GM19463 (cell line): ENCODE measurements around the gene IFITM5.

Experiments used
- ATAC-seq: cut with Tn5 transposase; IDR thresholded peaks from one replicate; pipeline ENCODE4 v1.9.1; 2021; ENCODE audit warnings: mild to moderate bottlenecking, moderate library complexity; ENCODE audit not compliant: unreplicated experiment

Gene IFITM5

GRCh38 chr11:285021-285893 is 14.1 kb downstream of the IFITM5 start:
- ATAC-seq, result no peak

- ATAC-seq, result no peak
Observed at GRCh38 chr11:284105-285020, 15.0 kb downstream of the IFITM5 start.

- no peak for ATAC-seq
Observed at GRCh38 chr11:283405-284104, 15.8 kb downstream of the IFITM5 start.

- ATAC-seq, result no peak
Observed at GRCh38 chr11:282630-283360, 16.5 kb downstream of the IFITM5 start.

- ATAC-seq, result no peak
Observed at GRCh38 chr11:282171-282570, 17.2 kb downstream of the IFITM5 start.

GRCh38 chr11:281486-282161 is 17.7 kb downstream of the IFITM5 start:
- no peak for ATAC-seq

- ATAC-seq, result no peak
Observed at GRCh38 chr11:280706-281485, 18.4 kb downstream of the IFITM5 start.

GRCh38 chr11:279966-280705 is 19.2 kb downstream of the IFITM5 start:
- ATAC-seq, result no peak

- no peak for ATAC-seq
Observed at GRCh38 chr11:279040-279965, 20.0 kb downstream of the IFITM5 start.

GRCh38 chr11:278001-278951 is 21.1 kb downstream of the IFITM5 start, which contains the start of gene NLRP6:
Gene NLRP6, plus strand, starts transcription at chr11:278407. Its CDS starts 163 bp downstream, at chr11:278570.
- ATAC-seq, result no peak

- no peak for ATAC-seq
Observed at GRCh38 chr11:276219-276618, 23.1 kb downstream of the IFITM5 start.

GRCh38 chr11:272931-273198 is 26.5 kb downstream of the IFITM5 start:
- ATAC-seq, result no peak

GRCh38 chr11:272195-272930 is 27.0 kb downstream of the IFITM5 start:
- ATAC-seq, result no peak

- no peak for ATAC-seq
Observed at GRCh38 chr11:271319-271715, 28.0 kb downstream of the IFITM5 start.

- ATAC-seq, result no peak
Observed at GRCh38 chr11:270451-271318, 28.6 kb downstream of the IFITM5 start.
